Stimulated activated CD4-positive, alpha-beta T cell treated with anti-CD3 and anti-CD28 coated beads, Interleukin-1b, Interleukin-23, amount 100 ng/mL, for 4 hours (primary cell): ENCODE results near the gene NRDE2.
"Not testable (repeated sequence)": the region's sequence is repeated elsewhere in the genome, so short reads cannot be mapped to it uniquely, and the experiment has no call there.

ENCODE experiments used
- DNase-seq, 2 donors: peaks; one replicate each; pipeline ENCODE4 v3.0.0-alpha.2; 2020; ENCODE audit warnings: low read depth in 2 of 2

NRDE2 gene

GRCh38 chr14:90272523-90272922 is 59.2 kb downstream of the NRDE2 start:
- no peak for DNase-seq

- DNase-seq: no peak
These were observed 63.3 kb downstream of the NRDE2 start for GRCh38 chr14:90268420-90268819.

- no peak for DNase-seq
These were observed 65.1 kb downstream of the NRDE2 start for GRCh38 chr14:90266441-90267154.

GRCh38 chr14:90263748-90264449 is 67.8 kb downstream of the NRDE2 start:
- DNase-seq: no peak

GRCh38 chr14:90256354-90257131 is 75.2 kb downstream of the NRDE2 start, which contains the start of gene PSMC1:
TSS of gene PSMC1 (plus strand) at chr14:90256553. CDS start at chr14:90256598, 45 bp downstream.
- DNase-seq: peak; percentile 77 to 79

GRCh38 chr14:90255871-90256270 is 75.9 kb downstream of the NRDE2 start:
- no peak for DNase-seq

GRCh38 chr14:90253826-90254225 is 77.9 kb downstream of the NRDE2 start:
- no peak for DNase-seq

GRCh38 chr14:90248594-90248993 is 83.1 kb downstream of the NRDE2 start:
- DNase-seq: no peak

- DNase-seq: not testable (repeated sequence)
These were observed 84.3 kb downstream of the NRDE2 start for GRCh38 chr14:90247441-90247840.

GRCh38 chr14:90246936-90247335 is 84.8 kb downstream of the NRDE2 start:
- no peak for DNase-seq

GRCh38 chr14:90242444-90242843 is 89.3 kb downstream of the NRDE2 start:
- DNase-seq: no peak

- no peak for DNase-seq
These were observed 92.6 kb downstream of the NRDE2 start for GRCh38 chr14:90239139-90239538.

GRCh38 chr14:90235179-90235976 is 96.4 kb downstream of the NRDE2 start:
- peak; percentile 52 to 62 for DNase-seq

- not testable (repeated sequence) for DNase-seq
These were observed 101.8 kb downstream of the NRDE2 start for GRCh38 chr14:90229942-90230341.

GRCh38 chr14:90228478-90228877 is 103.3 kb downstream of the NRDE2 start:
- DNase-seq: no peak
